ENCODE measurements around the gene TUFT1.

Gene TUFT1

GRCh38 chr1:151540021-151540981 lies at the start of gene TUFT1:
TUFT1 (plus strand) TSS chr1:151540309; CDS start chr1:151540367, 58 bp downstream.
- peak; percentile 94 for DNase-seq (ENCODE audit: low spot score)

- DNase-seq (ENCODE audit: low spot score): no peak
Observed at GRCh38 chr1:151491641-151492040, 48.5 kb upstream of the TUFT1 start.

GRCh38 chr1:151492120-151492519 lies 48.0 kb upstream of the TUFT1 start:
- no peak for DNase-seq (ENCODE audit: low spot score)

GRCh38 chr1:151493042-151493441 lies 47.1 kb upstream of the TUFT1 start:
- no peak for DNase-seq (ENCODE audit: low spot score)

GRCh38 chr1:151494741-151495281 lies 45.3 kb upstream of the TUFT1 start:
- peak; percentile 20 for DNase-seq (ENCODE audit: low spot score)

- DNase-seq (ENCODE audit: low spot score): peak; percentile 61
Observed at GRCh38 chr1:151495316-151495715, 44.8 kb upstream of the TUFT1 start.

- no peak for DNase-seq (ENCODE audit: low spot score)
Observed at GRCh38 chr1:151499365-151499764, 40.7 kb upstream of the TUFT1 start.

- no peak for DNase-seq (ENCODE audit: low spot score)
Observed at GRCh38 chr1:151499930-151500329, 40.2 kb upstream of the TUFT1 start.

GRCh38 chr1:151501474-151501873 lies 38.6 kb upstream of the TUFT1 start:
- no peak for DNase-seq (ENCODE audit: low spot score)

GRCh38 chr1:151502035-151502700 lies 37.9 kb upstream of the TUFT1 start:
- no peak for DNase-seq (ENCODE audit: low spot score)

GRCh38 chr1:151502859-151503780 lies 37.0 kb upstream of the TUFT1 start:
- DNase-seq (ENCODE audit: low spot score): no peak

- DNase-seq (ENCODE audit: low spot score): no peak
Observed at GRCh38 chr1:151504252-151504651, 35.9 kb upstream of the TUFT1 start.

GRCh38 chr1:151504759-151505158 lies 35.4 kb upstream of the TUFT1 start:
- no peak for DNase-seq (ENCODE audit: low spot score)

GRCh38 chr1:151508833-151509232 lies 31.3 kb upstream of the TUFT1 start:
- no peak for DNase-seq (ENCODE audit: low spot score)

- no peak for DNase-seq (ENCODE audit: low spot score)
Observed at GRCh38 chr1:151509350-151510019, 30.6 kb upstream of the TUFT1 start.

- no peak for DNase-seq (ENCODE audit: low spot score)
Observed at GRCh38 chr1:151510020-151510405, 30.1 kb upstream of the TUFT1 start.

GRCh38 chr1:151510614-151510956 lies 29.5 kb upstream of the TUFT1 start:
- DNase-seq (ENCODE audit: low spot score): no peak

GRCh38 chr1:151510957-151511635 lies 29.0 kb upstream of the TUFT1 start, which contains the start of gene CGN:
CGN (plus strand) TSS chr1:151511387; CDS start chr1:151518520, 7,133 bp downstream.
- DNase-seq (ENCODE audit: low spot score): peak; percentile 95

- peak; percentile 41 for DNase-seq (ENCODE audit: low spot score)
Observed at GRCh38 chr1:151511636-151512215, 28.4 kb upstream of the TUFT1 start.

GRCh38 chr1:151512326-151512725 lies 27.8 kb upstream of the TUFT1 start:
- DNase-seq (ENCODE audit: low spot score): no peak
